NCI-H2081 (cell line): Measurements from ENCODE around the gene CACNA2D3.
"Not testable (repeated sequence)": the region's sequence is repeated elsewhere in the genome, so short reads cannot be mapped to it uniquely, and the experiment has no call there.

ENCODE experiments used
- DNase-seq, 2 experiments: peaks; one replicate each; lab custom pipeline; 2025; lab: John Stamatoyannopoulos, UW

CACNA2D3 gene

DNA sequence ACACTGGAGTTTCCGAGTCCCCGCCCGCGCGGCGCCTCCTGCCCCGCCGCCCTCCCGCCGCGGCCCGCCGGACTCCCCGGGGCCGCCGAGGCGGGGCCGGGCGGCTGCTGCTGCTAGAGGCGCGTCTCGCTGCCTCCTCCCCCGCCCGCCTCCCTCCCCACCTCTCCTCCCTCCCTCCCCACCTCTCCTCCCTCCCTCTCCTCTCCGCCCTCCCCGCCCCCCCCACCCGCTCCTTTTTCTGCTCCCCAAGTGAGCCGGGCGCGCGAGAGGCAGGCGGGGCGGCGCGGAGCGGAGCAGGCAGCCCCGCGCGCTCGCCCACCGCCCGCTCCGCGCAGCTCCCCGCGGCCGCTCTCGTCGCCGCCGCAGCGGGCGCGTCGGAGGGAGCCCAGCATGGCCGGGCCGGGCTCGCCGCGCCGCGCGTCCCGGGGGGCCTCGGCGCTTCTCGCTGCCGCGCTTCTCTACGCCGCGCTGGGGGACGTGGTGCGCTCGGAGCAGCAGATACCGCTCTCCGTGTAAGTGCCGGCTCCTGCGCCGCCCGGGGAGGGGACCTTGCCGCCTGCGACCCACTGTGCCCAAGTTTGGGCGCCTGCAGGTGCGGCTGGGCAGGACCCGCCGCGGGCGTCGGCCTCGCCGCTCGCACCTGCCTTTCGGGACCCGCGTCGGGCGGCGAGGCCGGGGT, at the start of gene CACNA2D3:
CACNA2D3 (plus strand) TSS at position 229 of the 679 bp plus-strand sequence.
- DNase-seq: peak; percentile 43 to 62

DNA sequence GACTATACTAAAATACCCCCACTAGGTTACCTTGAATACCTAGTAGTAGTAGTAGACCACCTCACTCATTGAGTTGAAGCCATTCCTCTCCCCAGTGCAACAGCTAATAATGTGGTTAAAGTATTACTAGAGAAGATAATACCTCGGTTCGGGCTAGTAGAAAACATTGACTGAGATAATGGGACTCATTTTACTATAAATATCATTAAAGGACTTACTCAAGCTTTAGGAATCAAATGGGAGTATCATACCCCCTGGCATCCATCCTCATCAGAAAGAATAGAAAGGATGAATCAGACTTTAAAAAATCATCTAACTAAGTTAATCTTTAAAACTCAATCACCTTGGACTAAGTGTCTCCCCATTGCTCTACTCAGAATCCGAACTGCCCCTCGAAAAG, 49.0 kb upstream of the CACNA2D3 start:
- no peak for DNase-seq

DNA sequence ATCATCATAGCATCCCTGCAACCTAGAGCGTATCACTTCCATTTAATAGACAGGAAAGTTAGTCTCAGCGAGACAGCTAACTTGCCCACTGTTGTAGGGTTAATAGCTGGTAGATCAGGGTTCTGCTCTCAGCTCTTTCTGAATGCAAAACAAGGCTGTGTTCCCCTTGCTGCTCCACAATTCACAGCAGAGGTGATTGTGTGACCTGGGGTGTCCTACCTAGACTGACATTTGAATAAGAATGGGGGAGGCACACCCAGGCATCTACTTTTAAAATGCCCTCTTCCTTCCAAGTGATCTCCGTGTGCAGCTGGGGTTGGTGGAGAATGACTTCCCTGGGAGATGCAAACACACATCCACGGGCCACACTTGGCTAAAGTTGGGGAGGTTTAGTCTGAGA, 43.0 kb upstream of the CACNA2D3 start:
- DNase-seq: no peak

DNA sequence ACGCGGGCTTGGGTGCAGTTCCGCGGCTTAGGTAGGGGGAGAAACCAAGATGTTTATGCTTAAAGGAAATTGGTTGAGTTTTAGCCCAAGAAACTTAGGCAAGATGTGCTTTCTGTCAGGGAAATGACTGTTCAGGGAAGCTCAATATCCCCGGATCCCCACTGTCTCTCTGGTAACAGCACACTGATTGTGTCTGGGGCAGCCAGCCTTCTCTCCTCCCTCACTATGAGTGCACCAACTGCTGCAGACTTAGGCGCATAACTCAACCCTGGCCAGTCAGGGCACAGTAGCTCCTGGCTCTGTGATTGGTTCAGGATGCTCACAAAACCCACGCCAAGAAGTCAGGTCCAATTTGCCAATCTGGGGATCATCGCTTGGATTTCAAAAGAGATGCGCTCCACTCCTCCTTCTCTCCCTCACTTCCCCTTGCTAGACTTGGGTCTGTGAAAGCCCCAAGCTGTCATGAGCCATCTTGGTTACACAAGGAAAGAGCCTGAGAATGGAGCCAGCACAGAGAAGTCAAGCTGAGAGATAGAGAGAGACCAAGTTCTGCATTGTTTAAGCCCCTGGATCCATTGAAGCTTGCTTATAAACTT, 42.5 kb upstream of the CACNA2D3 start:
- no peak for DNase-seq

DNA sequence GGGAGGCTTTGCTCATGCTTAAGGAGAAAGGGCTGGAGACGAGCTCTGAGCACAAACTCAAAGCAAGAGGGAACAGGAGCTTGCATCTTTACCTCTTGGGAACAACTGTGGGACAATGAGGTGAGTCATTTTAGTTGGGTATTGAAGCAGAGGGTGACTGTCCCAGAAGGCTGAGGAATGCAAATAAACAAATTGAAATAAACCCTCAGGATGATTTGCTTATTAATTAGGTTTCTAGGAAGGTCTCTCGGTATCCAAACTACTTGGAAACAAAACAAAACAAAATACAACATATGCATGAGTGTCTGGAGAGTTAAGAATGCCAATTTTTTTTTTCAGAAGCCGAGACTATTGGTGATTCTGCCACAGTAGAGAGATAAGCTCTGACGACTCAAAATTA, 38.4 kb upstream of the CACNA2D3 start:
- DNase-seq: no peak

DNA sequence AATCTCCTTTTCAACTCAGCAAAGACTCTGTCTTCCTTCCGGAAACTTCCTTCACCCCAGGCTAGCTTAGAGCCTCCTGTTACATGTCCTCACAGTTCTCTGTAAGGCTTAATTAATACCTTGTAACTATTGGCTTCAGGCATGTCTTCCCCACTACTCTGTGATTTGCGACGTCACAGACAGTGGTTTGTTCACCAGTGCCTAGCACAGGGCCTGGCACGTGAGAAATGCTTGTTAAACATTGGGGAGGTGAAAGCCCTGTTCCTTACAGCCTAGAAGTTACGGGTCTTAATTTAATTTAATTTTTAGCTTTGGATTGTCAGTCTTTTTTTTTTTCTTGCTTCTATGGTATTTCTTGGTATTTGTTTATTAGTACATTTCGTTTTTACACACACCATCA, 36.4 kb upstream of the CACNA2D3 start:
- no peak for DNase-seq

DNA sequence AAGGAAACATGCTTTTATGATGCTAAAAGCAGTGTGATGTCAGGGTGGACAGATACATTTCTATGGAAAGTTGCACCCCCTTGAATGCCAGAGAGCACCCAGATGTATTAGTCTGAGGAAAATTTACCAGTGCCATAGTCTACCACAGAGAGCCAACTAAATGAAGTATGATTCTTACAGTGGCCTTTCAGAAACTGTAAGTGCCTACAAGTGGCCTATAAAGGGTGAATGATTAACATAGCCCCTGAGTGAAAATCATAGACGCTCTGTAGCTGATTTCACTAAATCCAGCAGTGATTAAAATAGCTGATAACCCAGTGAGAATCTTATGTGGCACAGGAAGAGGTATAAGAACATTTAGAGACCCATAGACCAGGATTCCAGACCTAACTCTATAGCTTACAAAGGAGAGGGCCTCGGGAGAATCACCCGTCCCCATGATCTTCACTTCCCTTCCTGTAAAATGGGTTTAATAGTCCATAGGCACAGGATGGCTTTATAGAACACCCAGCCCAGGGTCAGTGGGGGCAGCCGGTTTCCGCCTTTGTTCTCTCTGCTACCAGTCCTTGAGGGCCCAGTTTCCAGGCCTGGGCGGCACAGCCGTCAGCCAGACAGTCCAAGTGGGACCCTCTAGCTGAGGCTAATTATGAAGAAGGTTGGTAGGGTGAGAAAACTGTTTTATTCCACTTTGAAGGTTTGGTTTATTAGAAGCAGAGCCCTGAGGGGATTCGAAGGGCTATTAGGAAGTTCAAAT, 35.5 kb upstream of the CACNA2D3 start:
- DNase-seq: no peak

DNA sequence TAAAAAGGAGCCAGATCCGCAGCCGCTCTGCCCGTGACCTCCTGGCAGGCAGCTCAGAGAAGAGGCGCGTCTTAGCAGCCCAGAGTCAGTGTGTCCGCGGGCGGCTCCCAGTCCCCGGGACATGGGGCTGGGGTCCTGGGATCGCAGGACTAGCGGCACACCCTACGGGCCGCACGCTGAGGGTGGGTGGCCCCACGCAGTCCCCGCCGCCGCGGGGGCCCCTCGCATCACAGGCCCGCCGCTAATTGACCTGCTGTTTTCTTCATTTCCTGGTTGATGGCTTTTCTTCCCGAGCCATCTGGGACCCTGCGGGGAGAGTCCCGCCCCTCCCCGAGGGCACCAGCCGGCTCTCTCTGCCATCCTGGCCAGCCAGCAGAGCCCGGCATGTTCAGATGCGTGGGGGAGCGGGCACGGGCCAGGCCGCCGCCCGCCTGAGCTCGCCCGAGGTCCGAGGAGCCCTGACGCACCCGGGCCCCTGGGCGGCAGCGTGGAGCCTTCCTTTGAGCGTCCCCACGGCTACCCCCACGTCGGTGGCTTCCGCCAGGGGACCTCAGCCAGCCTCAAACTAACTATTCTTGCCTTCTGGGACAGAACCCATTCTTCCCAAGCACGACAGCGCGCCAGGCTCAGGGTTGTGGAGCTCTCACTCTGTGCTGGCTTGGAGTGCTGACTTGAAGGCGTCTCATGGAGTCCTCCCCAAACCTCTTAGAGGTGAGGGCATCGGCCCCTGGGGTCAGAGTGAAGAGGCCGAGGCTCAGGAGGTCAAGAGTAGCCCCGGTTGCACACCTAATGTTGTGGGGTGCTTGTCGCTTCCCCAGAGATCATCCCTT, 34.6 kb upstream of the CACNA2D3 start:
- no peak for DNase-seq

DNA sequence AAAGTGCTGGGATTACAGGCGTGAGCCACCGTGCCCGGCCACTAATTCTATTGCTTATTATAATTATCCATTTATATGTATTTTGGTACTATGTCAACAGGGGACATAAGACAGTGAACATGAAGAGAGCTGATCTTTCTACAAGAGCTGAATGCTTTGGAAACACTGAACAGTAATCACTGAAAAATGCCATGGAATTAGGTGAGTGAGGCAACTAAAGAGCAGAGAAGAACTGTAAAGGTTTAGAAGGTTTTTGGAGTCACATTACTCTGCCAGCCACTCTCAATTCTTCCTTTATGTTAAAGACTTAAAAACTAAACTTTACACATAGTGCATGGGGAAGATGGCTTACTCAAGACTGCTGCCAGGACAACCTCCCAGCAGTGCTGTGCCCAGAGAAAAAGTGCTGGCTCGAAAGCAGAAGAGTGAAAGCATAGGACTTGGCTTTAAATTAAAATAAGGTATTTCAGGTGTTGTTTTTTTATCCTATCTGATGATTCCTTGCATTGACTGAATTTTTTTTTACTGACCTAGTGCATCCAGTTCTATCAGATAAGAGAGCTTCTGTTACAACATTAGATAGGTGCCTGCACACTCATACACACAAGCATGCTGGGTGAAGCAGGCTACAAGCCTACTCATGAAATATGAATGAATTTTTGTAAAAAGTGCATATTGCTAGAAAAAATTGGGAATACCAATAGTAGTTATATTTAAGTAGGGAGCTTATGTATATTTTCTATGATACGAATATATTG, 28.7 kb upstream of the CACNA2D3 start:
- DNase-seq: no peak

DNA sequence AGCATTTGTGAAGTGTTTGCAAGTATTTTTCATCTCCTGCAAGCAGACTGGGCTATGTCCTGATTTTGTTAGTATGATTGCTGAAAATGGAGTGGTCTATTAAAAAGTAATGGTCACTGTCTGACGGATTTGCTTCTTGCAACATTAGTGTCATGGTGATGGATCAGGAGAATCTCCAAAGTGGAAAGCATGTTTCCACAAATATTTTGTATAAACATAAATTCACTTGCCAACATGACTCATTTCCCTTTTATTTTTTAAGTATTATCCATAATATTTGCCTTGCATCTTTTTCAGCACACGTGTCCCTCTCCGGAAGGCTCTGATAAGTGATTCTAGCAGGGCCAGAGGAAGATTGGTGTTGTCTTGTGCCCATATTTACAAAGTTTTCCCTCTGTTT, 27.4 kb upstream of the CACNA2D3 start:
- DNase-seq: no peak

DNA sequence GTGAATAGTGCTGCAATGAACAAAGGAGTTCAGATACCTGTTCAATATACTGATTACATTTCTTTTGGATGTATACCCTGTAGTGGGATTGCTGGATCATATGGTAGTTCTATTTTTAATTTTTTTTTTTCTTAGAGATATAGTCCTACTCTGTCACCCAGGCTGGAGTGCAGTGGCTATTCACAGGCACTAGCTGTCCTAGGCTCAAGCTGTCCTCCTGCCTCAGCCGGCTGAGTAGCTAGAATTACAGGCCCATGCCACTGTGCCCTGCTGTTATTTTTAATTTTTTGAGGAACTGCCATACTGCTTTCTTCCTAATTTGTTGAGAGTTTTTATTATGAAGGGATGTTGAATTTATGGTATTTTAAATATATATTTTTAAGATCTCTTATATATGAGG, 23.0 kb upstream of the CACNA2D3 start:
- DNase-seq: no peak

DNA sequence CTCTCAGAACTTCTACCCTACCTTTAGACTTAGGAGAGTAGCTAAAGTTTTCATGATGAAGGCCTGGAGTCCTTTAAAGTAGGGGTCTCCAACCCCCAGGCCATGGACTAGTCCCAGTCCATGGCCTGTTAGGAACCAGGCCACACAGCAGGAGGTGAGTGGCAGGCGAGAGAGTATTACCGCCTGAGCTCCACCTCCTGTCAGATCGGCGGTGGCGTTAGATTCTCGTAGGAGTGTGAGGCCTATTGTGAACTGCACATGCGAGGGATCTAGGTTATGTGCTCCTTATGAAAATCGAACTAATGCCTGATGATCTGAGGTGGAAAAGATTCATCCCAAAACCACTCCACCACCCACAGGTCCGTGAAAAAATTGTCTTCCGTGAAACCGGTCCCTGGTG, 18.3 kb upstream of the CACNA2D3 start:
- no peak for DNase-seq

DNA sequence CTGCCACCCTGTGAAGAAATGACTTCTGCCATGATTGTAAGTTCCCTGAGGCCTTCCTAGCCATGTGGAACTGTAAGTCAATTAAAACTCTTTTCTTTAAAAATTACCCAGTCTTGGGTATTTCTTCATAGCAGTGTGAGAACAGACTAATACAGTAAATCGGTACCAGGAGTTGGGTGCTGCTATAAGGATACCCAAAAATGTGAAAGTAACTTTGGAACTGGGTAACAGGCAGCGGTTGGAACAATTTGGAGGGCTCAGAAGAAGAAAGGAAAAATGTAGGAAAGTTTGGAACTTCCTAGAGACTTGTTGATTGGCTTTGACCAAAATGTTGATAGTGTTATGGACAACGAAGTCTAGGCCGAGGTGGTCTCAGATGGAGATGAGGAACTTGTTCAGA, 6.2 kb upstream of the CACNA2D3 start:
- not testable (repeated sequence) for DNase-seq

DNA sequence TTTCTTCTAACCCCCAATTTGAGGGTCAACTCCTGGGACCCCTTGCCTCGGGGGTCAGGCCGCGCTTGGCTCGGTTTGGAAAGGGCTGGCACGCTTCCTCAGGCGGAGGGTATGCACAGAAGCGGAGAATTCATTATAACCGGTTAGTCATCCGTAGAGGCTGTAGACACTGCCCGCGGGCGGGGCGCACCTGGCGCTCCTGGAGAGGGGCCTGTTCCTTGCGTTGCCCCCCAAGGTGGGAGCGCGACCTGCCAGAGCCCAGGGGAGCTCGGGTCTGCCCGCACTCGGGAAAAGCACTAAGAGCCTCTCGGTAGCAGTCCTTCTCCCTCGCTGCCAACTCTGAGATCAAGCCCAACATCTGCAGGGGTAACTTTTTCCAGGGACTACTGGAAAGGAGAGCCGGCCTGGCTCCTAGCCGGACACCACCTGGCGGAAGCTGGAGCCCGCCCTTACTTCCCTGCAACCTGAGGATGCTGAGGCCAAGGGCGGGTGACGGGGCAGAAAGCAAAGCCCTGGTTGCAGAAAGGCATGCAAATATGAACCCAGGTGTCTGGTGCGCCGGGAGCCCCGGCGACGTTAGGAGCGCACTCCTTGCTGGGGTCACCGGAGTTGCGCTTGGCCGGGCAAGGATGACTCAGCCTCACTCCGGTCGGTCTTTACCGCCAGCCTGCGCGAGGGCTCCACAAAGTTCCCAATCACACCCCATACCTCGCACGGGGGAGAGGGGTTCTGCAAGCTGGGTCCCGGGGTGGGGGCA, 1.5 kb upstream of the CACNA2D3 start:
- DNase-seq: peak in 1 of 2 experiments; percentile 44

DNA sequence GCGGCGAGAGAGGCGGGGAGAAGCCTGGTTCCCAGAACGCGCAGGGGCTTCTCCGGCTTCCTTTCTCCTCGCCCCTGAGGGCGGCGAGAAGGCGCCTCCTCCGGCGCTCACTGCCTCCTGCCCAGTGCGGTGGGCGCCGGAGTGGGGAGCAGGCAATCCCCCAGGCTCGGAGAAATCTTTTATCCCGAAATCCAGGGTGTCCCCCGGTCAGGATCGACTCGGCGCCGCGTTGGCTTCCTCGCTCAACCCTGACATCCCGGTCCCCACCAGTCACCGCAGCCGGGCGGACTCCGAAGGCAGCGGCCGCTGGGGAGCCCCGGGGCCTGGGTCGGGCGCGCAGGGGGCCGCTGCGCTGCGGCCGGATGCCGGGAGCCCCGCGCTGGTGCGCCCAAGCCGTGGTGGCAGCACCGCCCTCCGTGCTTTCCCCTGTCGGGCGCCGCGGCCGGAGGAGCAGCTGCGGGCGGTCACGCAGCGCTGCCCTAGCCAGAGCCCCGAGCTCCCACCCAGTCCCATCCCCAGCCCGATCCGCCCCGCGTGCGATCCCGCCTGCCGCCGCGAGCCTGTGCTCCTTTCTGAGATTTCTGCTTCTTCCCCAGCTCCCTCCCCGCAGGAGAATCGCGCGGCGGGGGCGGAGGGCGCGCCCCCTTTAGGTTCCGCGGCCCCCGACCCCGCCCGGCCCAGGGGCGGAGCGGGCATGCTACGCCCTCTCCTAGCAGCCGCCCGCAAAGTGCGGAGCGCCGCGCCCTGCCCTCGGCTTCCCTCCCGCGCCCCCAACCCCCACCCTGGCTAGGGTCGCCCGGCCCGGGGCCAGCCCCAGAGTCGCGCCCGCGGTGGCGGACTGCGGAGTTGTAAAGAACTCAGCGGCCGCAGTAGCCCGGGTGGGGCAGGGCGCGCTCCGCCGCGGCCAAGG, 683 bp upstream of the CACNA2D3 start:
- peak in 1 of 2 experiments; percentile 28 for DNase-seq

DNA sequence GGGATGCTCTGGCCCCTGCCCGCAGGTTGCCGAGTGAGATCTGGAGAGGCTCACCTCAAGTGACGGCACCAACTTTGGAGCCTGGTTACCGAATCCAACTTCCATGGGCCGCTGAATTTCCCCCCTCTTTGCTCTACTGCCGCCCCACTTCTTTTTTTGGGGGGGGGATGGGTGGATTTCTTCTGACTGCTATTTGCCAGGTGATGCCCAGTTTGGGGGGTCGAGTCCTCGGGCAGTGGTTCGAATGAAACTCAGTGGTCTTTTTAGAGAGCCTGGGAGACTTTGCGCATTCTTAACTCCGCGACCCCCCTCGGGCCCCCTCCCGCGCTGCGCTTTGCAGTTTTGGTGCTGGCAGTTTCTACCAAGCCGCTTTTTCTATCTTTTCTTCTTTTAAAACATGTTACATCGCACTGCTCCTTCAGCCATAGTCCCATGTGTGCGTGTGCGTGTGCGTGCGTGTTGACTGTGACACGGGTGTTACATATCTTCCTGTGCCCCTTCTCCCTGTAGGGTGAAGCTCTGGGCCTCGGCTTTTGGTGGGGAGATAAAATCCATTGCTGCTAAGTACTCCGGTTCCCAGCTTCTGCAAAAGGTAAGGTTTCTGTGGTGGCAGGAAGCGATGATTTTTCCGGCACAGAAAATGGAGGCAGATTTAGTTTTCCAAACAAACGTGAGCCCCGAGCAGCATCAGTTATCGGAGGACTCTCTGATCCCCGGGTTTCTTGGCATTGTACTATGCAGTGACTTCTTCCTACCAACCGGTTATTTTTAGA, 837 bp downstream of the CACNA2D3 start:
- no peak for DNase-seq

DNA sequence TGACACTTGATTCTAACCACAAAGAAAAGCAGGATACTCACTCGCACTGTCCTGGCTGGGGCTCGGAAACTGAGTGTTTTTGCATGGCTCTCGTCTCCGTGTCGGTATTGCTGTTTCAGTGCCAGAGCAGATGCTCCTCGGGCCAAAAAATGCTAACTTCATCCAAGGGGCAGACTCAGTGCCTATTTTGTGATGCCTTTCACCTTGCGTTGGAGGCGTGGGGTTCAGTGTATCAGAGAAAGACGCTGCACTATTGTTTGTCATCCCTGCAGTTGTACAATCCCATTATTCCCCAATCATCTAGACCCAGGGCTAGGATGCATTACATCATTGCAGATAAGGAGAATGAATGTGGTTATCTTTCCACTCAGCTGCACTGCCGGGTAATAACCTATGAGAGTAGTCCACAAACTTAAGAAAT, 1.4 kb downstream of the CACNA2D3 start:
- DNase-seq: no peak

DNA sequence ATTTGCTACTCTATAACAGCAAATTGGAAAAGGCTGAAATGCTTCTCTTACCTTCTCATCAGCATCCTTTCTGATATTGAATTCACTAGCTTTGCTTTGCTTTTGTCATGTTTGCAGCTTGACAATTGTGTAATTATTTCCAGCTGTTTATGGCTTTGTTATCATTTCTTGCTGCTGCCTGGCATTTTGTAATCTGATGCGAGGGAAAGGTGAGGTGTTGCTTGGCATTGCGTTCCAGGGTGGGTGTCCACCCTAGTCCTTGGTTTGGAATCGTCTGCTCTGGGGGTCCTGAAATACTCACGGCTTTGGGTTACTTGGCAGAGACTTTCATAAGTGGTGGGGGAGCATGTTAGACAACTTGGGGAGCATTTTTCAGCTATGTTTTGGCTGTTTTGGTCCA, 2.9 kb downstream of the CACNA2D3 start:
- peak in 1 of 2 experiments; percentile 8 for DNase-seq

DNA sequence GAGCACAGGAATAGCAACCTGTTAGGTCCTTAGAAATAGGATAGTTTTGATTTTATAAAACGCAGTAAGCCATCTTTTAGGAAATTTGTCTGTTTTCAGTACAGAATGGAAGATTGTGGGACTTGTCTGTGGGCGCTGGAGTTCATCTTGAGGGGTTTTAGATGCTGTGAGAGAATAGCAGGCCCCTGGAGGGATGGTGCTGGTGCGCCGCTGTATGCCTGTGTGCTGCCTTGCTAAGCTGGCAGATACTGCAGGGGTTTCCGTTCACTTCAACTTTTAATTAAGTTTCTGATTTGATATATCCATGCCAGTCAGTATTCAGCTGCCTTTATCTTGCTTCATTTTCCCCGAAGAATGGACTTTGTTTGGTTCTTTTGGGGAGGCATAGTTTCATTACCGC, 4.2 kb downstream of the CACNA2D3 start:
- DNase-seq: no peak
